GM18499 (cell line): ENCODE measurements around the gene ENAH.
"Not testable (repeated sequence)": the region's sequence is repeated elsewhere in the genome, so short reads cannot be mapped to it uniquely, and the experiment has no call there.

Experiments used
- ATAC-seq: cut with Tn5 transposase; IDR thresholded peaks from one replicate; pipeline ENCODE4 v1.9.1; 2021; ENCODE audit warnings: moderate number of reproducible peaks; ENCODE audit not compliant: insufficient read depth, unreplicated experiment

The ENAH gene

GRCh38 chr1:225537554-225538251 is 115.2 kb downstream of the ENAH start:
- ATAC-seq: no peak

GRCh38 chr1:225535280-225535679 is 117.6 kb downstream of the ENAH start:
- no peak for ATAC-seq

- no peak for ATAC-seq
Measured at GRCh38 chr1:225534772-225535171, 118.2 kb downstream of the ENAH start.

- ATAC-seq: no peak
Measured at GRCh38 chr1:225534135-225534534, 118.8 kb downstream of the ENAH start.

- no peak for ATAC-seq
Measured at GRCh38 chr1:225533238-225533637, 119.7 kb downstream of the ENAH start.

GRCh38 chr1:225532240-225532944 is 120.5 kb downstream of the ENAH start:
- ATAC-seq: no peak

- ATAC-seq: no peak
Measured at GRCh38 chr1:225529726-225530125, 123.2 kb downstream of the ENAH start.

- no peak for ATAC-seq
Measured at GRCh38 chr1:225527575-225527974, 125.3 kb downstream of the ENAH start.

- ATAC-seq: no peak
Measured at GRCh38 chr1:225526878-225527277, 126.0 kb downstream of the ENAH start.

- no peak for ATAC-seq
Measured at GRCh38 chr1:225525377-225525776, 127.5 kb downstream of the ENAH start.

- no peak for ATAC-seq
Measured at GRCh38 chr1:225524570-225524969, 128.4 kb downstream of the ENAH start.

GRCh38 chr1:225523263-225523950 is 129.5 kb downstream of the ENAH start:
- ATAC-seq: no peak

GRCh38 chr1:225522588-225523262 is 130.2 kb downstream of the ENAH start:
- ATAC-seq: no peak

GRCh38 chr1:225520587-225521227 is 132.2 kb downstream of the ENAH start:
- ATAC-seq: no peak

GRCh38 chr1:225519166-225519863 is 133.6 kb downstream of the ENAH start:
- no peak for ATAC-seq

GRCh38 chr1:225517697-225518096 is 135.2 kb downstream of the ENAH start:
- ATAC-seq: no peak

- no peak for ATAC-seq
Measured at GRCh38 chr1:225517221-225517620, 135.7 kb downstream of the ENAH start.

GRCh38 chr1:225514671-225515081 is 138.2 kb downstream of the ENAH start:
- no peak for ATAC-seq

GRCh38 chr1:225513576-225513975 is 139.3 kb downstream of the ENAH start:
- ATAC-seq: not testable (repeated sequence)
